ENCODE results near the gene DENND2C.
"Not testable (repeated sequence)": the region's sequence is repeated elsewhere in the genome, so short reads cannot be mapped to it uniquely, and the experiment has no call there.

The DENND2C gene

GRCh38 chr1:114597949-114598348 lies 71.9 kb downstream of the DENND2C start:
- no peak for DNase-seq (ENCODE audit: low spot score)
- FAIRE-seq = no peak

GRCh38 chr1:114595602-114596001 lies 74.2 kb downstream of the DENND2C start:
- FAIRE-seq (no peak), DNase-seq (ENCODE audit: low spot score) (no peak)

- DNase-seq (ENCODE audit: low spot score) (no peak), FAIRE-seq (no peak)
These were observed 75.8 kb downstream of the DENND2C start for GRCh38 chr1:114594046-114594445.

GRCh38 chr1:114589122-114589521 lies 80.7 kb downstream of the DENND2C start:
- no peak for FAIRE-seq
- DNase-seq (ENCODE audit: low spot score) = no peak

- FAIRE-seq (no peak), DNase-seq (ENCODE audit: low spot score) (no peak)
These were observed 81.6 kb downstream of the DENND2C start for GRCh38 chr1:114588196-114588689.

- FAIRE-seq (no peak), DNase-seq (ENCODE audit: low spot score) (no peak)
These were observed 82.5 kb downstream of the DENND2C start for GRCh38 chr1:114587203-114587991.

GRCh38 chr1:114586513-114587047 lies 83.3 kb downstream of the DENND2C start:
- DNase-seq (ENCODE audit: low spot score) = no peak
- no peak for FAIRE-seq

GRCh38 chr1:114585231-114585630 lies 84.6 kb downstream of the DENND2C start:
- DNase-seq (ENCODE audit: low spot score) = no peak
- no peak for FAIRE-seq

- DNase-seq (ENCODE audit: low spot score) = peak; percentile 95
- FAIRE-seq = peak; percentile 93
These were observed 88.2 kb downstream of the DENND2C start, which contains the start of gene BCAS2 for GRCh38 chr1:114581335-114582287. Gene BCAS2 (minus strand): TSS chr1:114581615. CDS start chr1:114581591, 24 bp downstream.

- no peak for FAIRE-seq
- no peak for DNase-seq (ENCODE audit: low spot score)
These were observed 95.5 kb downstream of the DENND2C start for GRCh38 chr1:114574365-114574764.

- DNase-seq (ENCODE audit: low spot score) (no peak), FAIRE-seq (no peak)
These were observed 105.7 kb downstream of the DENND2C start for GRCh38 chr1:114564141-114564540.

- not testable (repeated sequence) for FAIRE-seq; DNase-seq (ENCODE audit: low spot score)
These were observed 106.8 kb downstream of the DENND2C start for GRCh38 chr1:114562978-114563510.

- DNase-seq (ENCODE audit: low spot score) = no peak
- no peak for FAIRE-seq
These were observed 108.5 kb downstream of the DENND2C start for GRCh38 chr1:114561333-114561732.

GRCh38 chr1:114559356-114559755 lies 110.5 kb downstream of the DENND2C start:
- FAIRE-seq (no peak), DNase-seq (ENCODE audit: low spot score) (no peak)

GRCh38 chr1:114558544-114558943 lies 111.3 kb downstream of the DENND2C start:
- DNase-seq (ENCODE audit: low spot score) (peak; percentile 16), FAIRE-seq (no peak)

GRCh38 chr1:114554577-114554976 lies 115.3 kb downstream of the DENND2C start:
- no peak for DNase-seq (ENCODE audit: low spot score)
- FAIRE-seq = no peak

- FAIRE-seq (no peak), DNase-seq (ENCODE audit: low spot score) (no peak)
These were observed 117.7 kb downstream of the DENND2C start for GRCh38 chr1:114552106-114552639.

- DNase-seq (ENCODE audit: low spot score) = no peak
- FAIRE-seq = no peak
These were observed 118.4 kb downstream of the DENND2C start for GRCh38 chr1:114551400-114551799.

- FAIRE-seq (no peak), DNase-seq (ENCODE audit: low spot score) (no peak)
These were observed 119.5 kb downstream of the DENND2C start for GRCh38 chr1:114550336-114550735.

- DNase-seq (ENCODE audit: low spot score) = no peak
- no peak for FAIRE-seq
These were observed 120.7 kb downstream of the DENND2C start for GRCh38 chr1:114549137-114549536.

- DNase-seq (ENCODE audit: low spot score) = no peak
- FAIRE-seq = no peak
These were observed 122.8 kb downstream of the DENND2C start for GRCh38 chr1:114547076-114547475.

Measured in urothelium cell line (cell line).